Spleen (tissue), 11 donors: ENCODE data around the gene RSAD1. TPM values are rescaled to one million over a fixed set of nuclear protein-coding genes. Genes with fewer than 3 reads are reported as not detected.

Source experiments
- DNase-seq: peaks from one replicate; pipeline ENCODE4 v3.0.0-alpha.2; 2020
- H3K27ac ChIP-seq, 8 donors: fragments of 200-600 bp; sonication (generic) in 7 of 8; 1 replicate in 4 of 8; 2 replicates in 4 of 8; pipeline versions ENCODE4 v1.5.0 to v1.8.0; 2016 to 2021; ENCODE audit warnings: inconsistent platforms in 4 of 8, mild to moderate bottlenecking in 4 of 8, moderate library complexity in 1 of 8
- H3K27me3 ChIP-seq, 7 donors: fragments of 200-600 bp; sonication (generic) in 6 of 7; replicated peaks in 1 of 7; 1 replicate in 4 of 7; 2 replicates in 3 of 7; pipeline versions ENCODE4 v1.5.0 to v1.8.0; 2016 to 2021; ENCODE audit warnings: inconsistent platforms in 3 of 7, mild to moderate bottlenecking in 1 of 7
- H3K36me3 ChIP-seq, 6 donors: fragments of 200-600 bp; sonication (generic) in 5 of 6; 1 replicate in 4 of 6; 2 replicates in 2 of 6; pipeline versions ENCODE4 v1.5.0 to v1.8.0; 2016 to 2021; ENCODE audit warnings: inconsistent platforms in 2 of 6
- H3K4me1 ChIP-seq, 6 donors: fragments of 200-600 bp; sonication (generic) in 5 of 6; 1 replicate in 3 of 6; 2 replicates in 3 of 6; pipeline versions ENCODE4 v1.5.0 to v1.8.0; 2016 to 2021; ENCODE audit warnings: inconsistent platforms in 3 of 6
- H3K4me3 ChIP-seq, 8 donors: fragments of 200-600 bp; sonication (generic) in 7 of 8; 1 replicate in 4 of 8; 2 replicates in 4 of 8; pipeline versions ENCODE4 v1.5.0 to v1.8.0; 2016 to 2021; ENCODE audit warnings: inconsistent platforms in 4 of 8, mild to moderate bottlenecking in 4 of 8, moderate library complexity in 2 of 8
- H3K9me3 ChIP-seq, 8 donors: fragments of 200-600 bp; sonication (generic) in 7 of 8; 1 replicate in 4 of 8; 2 replicates in 4 of 8; pipeline versions ENCODE4 v1.5.0 to v1.8.0; 2016 to 2021; ENCODE audit warnings: inconsistent platforms in 4 of 8
- POLR2A ChIP-seq, 3 donors: fragments of 450-650 bp; IDR thresholded peaks; one replicate each; pipeline ENCODE4 v1.5.1; 2017; ENCODE audit warnings: antibody characterized with exemption in 3 of 3, mild to moderate bottlenecking in 1 of 3
- POLR2AphosphoS5 ChIP-seq, 3 donors: sonication (generic); formaldehyde crosslinking; IDR thresholded peaks; one replicate each; pipeline ENCODE4 v1.5.1; 2017; ENCODE audit warnings: antibody characterized with exemption in 3 of 3
- WGBS, 5 donors: extraction: QIAGEN DNeasy Blood & Tissue Kit in 3 of 5; methylation state at CpG; one replicate each; pipeline versions ENCODE4 v1.1.5 to v1.1.7; 2013 to 2018; 5-methylcytosine and 5-hydroxymethylcytosine counted together
- intact Hi-C: fragments of 100-400 bp; cut with DNase I; formaldehyde crosslinking; loops from one replicate; pipeline ENCODE4 v1.15.0; 2023; ENCODE audit warnings: low total_unique reads
- polyA plus RNA-seq, 3 donors: library from polyadenylated mRNA; stranded (reverse); fragments of 200-250 nt; gene quantifications; one replicate each; pipeline ENCODE4 v1.2.1, GENCODE V29; 2013
- total RNA-seq, 7 donors: library from RNA; depleted of rRNA in 3 of 7; stranded (reverse); fragments of >200 nt in 3 of 7; fragmentation: NEBNext Ultra II Directional in 4 of 7; extraction: Animal tissue kit (Norgen Biotek cat#: 25700) in 4 of 7; gene quantifications; one replicate each; pipeline versions ENCODE4 v1.1.0 to v1.2.1, GENCODE V29; 2016 to 2021
- TF ChIP-seq, protein P1 (sequence below), 11 experiments: fragments of 200-600 bp in 7 of 11; fragments of 450-650 bp in 4 of 11; sonication (generic) in 4 of 11; IDR thresholded peaks in 8 of 11; conservative IDR thresholded peaks in 3 of 11; 1 replicate in 7 of 11; 2 replicates in 4 of 11; pipeline versions ENCODE4 v1.4.0 to v1.8.0; 2016 to 2021; ENCODE audit warnings: antibody characterized with exemption in 11 of 11, inconsistent platforms in 4 of 11, mild to moderate bottlenecking in 1 of 11
- donor health status: healthy with polysubstance abuse.
- donor health status: DM: no; HTN: no; CAD: no; lungs with moderate emphysema.
- donor health status: DM: no; HTN: no; CAD: no.
- donor health status: Bipolar disorder and iron deficiency.
- donor health status: healthy.
- donor health status: DM: no; HTN: no; CAD: no.
- donor health status: DM: yes; HTN: yes; CAD: no.

Gene RSAD1
- total and polyA plus RNA-seq, 10 donors = 24.1 to 56.2 (median 38.8) TPM

DNA sequence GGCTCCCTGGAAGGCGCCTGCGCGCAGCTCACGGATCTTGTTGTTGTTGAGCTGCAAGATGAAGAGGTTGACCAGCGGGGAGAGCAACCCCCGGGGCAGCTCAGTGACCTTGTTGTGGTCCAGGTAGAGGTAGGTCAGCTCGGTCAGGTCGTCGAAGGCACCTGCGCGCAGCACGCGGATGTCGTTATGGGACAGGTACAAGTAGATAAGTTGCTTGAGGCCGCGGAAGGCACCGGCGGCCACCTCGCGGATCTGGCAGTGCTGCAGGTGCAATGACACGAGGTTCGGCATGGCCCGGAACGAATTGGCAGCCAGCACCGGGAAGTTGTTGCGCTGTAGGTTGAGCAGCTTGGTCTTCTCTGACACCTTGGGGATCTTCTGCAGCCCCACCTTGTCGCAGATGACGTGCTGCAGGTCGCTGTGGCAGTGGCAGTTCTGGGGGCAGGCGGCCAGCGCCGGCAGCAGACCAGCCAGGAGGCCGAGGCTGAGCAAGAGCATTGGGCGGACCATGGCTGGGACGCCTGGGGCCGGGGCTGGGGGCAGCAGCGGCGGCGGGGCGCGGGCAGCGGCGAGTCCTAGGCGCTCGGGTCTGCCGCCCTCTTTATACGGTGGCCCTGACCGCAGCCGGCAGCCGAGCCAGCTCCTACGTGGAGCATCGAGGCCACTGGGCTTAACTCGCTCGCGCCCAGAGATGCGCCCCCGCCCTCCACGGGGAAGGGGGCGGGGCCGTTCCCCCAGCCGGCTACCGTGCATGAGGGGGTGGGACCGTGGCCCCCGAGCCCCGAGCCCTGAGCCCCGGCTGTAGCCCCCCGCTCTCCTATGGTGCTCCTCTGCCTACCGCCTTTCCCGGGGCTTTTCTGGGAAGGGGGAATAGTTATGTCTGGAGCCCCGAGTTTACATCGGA is 10.1 kb upstream of the RSAD1 start, which contains the start of gene CHAD:
CHAD (minus strand) TSS at position 577 of the 904 bp plus-strand sequence; CDS start at position 510, 67 bp downstream.
- peaks cover 0 to 30% (median 19%) of the 10 kb centered on the region in 7 donors for H3K27me3 ChIP-seq
- H3K36me3 ChIP-seq = peaks cover 0 to 38% (median 0%) of the 10 kb centered on the region in 6 donors
- TF ChIP-seq POLR2A (IDR thresholded peaks at IDR 0.05) = no peak
- TF ChIP-seq, protein P1, sequence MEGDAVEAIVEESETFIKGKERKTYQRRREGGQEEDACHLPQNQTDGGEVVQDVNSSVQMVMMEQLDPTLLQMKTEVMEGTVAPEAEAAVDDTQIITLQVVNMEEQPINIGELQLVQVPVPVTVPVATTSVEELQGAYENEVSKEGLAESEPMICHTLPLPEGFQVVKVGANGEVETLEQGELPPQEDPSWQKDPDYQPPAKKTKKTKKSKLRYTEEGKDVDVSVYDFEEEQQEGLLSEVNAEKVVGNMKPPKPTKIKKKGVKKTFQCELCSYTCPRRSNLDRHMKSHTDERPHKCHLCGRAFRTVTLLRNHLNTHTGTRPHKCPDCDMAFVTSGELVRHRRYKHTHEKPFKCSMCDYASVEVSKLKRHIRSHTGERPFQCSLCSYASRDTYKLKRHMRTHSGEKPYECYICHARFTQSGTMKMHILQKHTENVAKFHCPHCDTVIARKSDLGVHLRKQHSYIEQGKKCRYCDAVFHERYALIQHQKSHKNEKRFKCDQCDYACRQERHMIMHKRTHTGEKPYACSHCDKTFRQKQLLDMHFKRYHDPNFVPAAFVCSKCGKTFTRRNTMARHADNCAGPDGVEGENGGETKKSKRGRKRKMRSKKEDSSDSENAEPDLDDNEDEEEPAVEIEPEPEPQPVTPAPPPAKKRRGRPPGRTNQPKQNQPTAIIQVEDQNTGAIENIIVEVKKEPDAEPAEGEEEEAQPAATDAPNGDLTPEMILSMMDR (IDR thresholded peaks at IDR 0.05 in 8 of 11, conservative IDR thresholded peaks at IDR 0.05 in 3 of 11) = no peak
- peak in 1 of 3 donors; percentile 24 for TF ChIP-seq POLR2AphosphoS5 (IDR thresholded peaks at IDR 0.05)
- peak within 1 kb of the TSS; percentile 4 to 57 (median 20) for H3K4me3 ChIP-seq
- intact Hi-C loops = no loop called here
- 29 to 47% (median 39%) methylated on average over 45 to 71 of the region's 71 CpGs for WGBS, 5 donors
- no peaks in the 10 kb centered on the region for H3K9me3 ChIP-seq
- peak; percentile 70 for DNase-seq
- peaks cover 0 to 20% (median 13%) of the 10 kb centered on the region in 6 donors for H3K4me1 ChIP-seq
- no peak within 1 kb of the TSS for H3K27ac ChIP-seq

DNA sequence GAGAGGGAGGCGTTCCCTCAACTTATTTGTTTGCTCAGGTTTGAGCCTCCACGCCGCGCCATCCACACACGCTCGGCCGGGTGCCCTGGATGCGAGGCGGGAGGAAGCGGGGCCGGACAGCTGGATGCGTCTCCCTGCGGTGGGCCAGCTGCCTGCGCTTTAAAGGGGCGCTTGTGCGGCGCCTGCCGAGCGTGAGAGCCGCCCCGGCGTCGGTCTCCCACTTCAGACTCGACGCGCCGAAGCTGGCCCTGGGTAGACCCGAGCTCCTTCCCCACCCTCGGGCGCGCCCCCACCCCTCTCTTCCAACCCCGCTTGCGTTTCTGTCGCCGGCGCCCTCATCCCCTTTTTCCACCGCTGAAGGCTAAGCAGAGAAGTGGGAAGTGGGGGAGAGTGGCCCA is 9.5 kb upstream of the RSAD1 start:
- Histone ChIP-seq H3K4me1 (peaks cover 0 to 20% (median 13%) of the 10 kb centered on the region in 6 donors), H3K36me3 (peaks cover 0 to 44% (median 0%) of the 10 kb centered on the region in 6 donors), H3K9me3 (no peaks in the 10 kb centered on the region), H3K27ac (no peak overlapping the region), H3K4me3 (peak overlapping the region in 6 of 8 donors; percentile 14 to 57 (median 24)), H3K27me3 (peaks cover 0 to 30% (median 19%) of the 10 kb centered on the region in 7 donors)
- DNase-seq = peak; percentile 66
- TF ChIP-seq, protein P1 (IDR thresholded peaks at IDR 0.05 in 8 of 11, conservative IDR thresholded peaks at IDR 0.05 in 3 of 11) = no peak
- no peak for TF ChIP-seq POLR2AphosphoS5 (IDR thresholded peaks at IDR 0.05)
- TF ChIP-seq POLR2A (IDR thresholded peaks at IDR 0.05) = no peak
- WGBS, 5 donors = 6 to 13% (median 9%) methylated on average over 24 to 37 of the region's 37 CpGs
- intact Hi-C loops = no loop called here

DNA sequence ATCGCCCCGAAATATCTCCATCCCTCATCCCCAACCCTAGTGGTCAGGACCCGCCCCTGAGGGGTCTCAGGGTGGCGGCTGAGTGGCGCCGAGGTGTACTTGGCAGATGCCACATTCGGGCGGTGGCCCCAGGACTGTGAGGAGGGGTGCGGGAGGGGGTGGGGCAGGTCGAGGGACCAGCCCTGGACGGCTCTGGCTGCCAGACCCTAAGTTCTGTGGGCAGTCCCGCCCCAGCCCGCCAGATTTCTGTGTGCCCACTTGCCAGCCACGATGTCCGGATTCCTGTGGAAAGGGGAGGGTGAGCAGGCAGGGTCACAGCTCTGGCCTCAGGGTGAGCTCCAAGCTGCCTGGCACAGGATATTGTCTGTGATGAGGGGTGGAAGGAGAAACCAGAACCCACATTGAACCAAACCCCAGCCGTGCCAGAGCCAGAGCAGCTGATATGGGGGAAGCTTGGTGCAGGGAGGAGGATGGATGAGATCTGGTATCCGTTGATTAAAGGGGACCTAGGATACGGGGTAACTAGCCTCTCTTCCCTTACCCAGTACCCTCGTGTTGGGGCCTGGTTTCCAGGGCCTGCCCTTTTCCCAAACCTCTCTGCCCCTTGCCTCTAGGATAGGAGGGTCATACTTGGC is 8.9 kb upstream of the RSAD1 start:
- peaks cover 0 to 45% (median 0%) of the 10 kb centered on the region in 6 donors for H3K36me3 ChIP-seq
- DNase-seq = peak; percentile 71
- peaks cover 0 to 20% (median 13%) of the 10 kb centered on the region in 6 donors for H3K4me1 ChIP-seq
- H3K27ac ChIP-seq = no peak overlapping the region
- peaks cover 0 to 30% (median 19%) of the 10 kb centered on the region in 7 donors for H3K27me3 ChIP-seq
- no peak for TF ChIP-seq POLR2AphosphoS5 (IDR thresholded peaks at IDR 0.05)
- no peak for TF ChIP-seq POLR2A (IDR thresholded peaks at IDR 0.05)
- TF ChIP-seq, protein P1 (IDR thresholded peaks at IDR 0.05 in 8 of 11, conservative IDR thresholded peaks at IDR 0.05 in 3 of 11) = no peak
- intact Hi-C loops = loop anchor here (10.0 kb wide), 1 partner anchor 95 kb away; the partner anchor contains the start of genes EME1 and MRPL27
- no peaks in the 10 kb centered on the region for H3K9me3 ChIP-seq
- WGBS, 5 donors = 72 to 80% (median 73%) methylated on average over 18 to 19 of the region's 19 CpGs
- no peak overlapping the region for H3K4me3 ChIP-seq
